ENCODE data around the gene PDE4B.

Gene PDE4B

DNA sequence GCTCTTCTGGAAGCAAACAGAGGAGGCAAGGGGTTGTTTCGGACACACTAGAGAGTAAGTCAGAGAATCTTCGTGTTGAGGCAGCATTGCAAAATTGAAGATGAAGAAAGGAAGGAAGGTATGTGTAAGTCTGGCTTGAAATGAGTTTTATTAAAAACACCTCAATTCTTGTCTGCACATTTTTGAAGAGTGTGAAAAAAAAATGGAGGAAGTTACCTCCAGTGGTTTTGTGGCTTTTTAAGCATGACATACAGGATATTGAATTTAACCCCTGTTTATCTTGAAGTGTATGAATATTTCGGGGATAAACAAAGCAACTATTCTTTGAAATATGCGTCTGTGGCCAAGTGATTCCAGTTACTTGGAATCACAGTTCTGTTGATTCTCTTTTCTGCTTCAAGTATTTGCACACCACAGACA, 538.0 kb downstream of the PDE4B start:
- DNase-seq (ENCODE audit: low spot score) (no peak), FAIRE-seq (no peak)

DNA sequence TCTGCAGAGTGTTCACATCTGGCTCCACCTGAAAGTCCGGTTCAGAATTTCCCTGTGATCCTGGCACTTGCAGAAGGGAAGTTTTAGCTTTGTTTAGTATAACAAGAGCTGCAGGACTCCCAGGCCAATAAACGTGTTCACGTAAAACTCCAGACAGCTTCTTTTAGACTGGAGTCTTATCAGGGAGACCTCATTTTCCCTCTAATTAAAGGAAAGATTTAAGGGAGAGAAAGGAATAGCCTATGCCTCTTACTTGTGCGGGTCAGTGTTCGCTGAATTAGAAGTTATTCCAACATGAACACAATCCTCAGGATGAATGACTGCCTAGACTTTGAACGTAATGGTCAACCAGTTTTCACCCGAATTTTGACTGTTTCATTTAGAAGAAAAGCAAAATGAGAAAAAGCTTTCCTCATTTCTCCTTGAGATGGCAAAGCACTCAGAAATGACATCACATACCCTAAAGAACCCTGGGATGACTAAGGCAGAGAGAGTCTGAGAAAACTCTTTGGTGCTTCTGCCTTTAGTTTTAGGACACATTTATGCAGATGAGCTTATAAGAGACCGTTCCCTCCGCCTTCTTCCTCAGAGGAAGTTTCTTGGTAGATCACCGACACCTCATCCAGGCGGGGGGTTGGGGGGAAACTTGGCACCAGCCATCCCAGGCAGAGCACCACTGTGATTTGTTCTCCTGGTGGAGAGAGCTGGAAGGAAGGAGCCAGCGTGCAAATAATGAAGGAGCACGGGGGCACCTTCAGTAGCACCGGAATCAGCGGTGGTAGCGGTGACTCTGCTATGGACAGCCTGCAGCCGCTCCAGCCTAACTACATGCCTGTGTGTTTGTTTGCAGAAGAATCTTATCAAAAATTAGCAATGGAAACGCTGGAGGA, 539.2 kb downstream of the PDE4B start:
- FAIRE-seq: no peak

DNA sequence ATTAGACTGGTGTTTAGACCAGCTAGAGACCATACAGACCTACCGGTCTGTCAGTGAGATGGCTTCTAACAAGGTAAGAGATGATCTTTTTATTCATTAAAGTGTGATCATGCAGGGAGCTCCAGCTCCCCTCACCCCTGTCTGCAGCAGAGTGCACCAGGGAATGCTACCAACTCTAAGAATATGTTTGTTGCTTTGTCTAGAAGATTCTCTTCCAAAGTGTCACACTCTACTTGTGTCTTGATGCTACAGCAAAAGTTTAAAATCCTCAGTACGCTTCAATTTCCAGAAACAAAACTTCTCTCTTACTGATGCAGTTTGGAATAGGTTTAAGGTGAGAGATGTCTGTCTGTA, 539.8 kb downstream of the PDE4B start:
- DNase-seq (ENCODE audit: low spot score): no peak
- no peak for FAIRE-seq

More for the DNA sequence above, 539.2 kb downstream of the PDE4B start:
- peak; percentile 16 for DNase-seq (ENCODE audit: low spot score)

DNA sequence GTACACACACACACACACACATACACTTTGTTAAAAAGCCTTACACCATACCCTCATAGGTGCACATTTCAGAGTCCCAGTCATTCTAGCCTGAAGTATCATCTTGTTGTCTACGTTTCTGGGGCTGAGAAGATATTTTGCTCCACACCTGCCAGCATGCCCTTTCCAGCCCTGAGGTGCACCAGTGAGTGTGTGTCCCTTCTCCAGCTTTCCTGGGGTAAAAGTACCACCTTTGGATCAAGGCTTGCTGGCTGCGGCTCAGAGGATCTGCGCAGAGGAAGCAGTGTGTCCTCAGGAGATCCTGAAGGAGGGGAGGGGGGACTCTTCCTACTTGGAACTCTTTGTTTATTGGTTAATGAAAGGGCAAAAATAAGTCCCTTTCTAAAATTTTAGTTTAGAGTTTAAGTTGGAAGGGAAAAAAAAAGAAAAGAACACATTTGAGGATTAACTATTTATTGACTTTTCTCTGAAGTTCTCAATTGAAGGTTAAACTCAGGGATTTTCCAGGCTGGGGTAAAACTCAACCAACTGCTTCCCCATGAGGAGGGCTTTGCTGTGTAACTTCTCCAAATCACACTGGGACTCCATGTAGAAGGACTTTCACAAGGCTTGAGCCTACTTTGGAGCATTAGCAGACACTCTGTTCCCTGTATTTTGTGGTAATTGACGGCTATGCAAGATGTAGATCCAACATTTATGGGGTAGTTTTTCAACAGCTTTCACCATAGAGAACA, 540.9 kb downstream of the PDE4B start:
- DNase-seq (ENCODE audit: low spot score) (no peak), FAIRE-seq (no peak)

DNA sequence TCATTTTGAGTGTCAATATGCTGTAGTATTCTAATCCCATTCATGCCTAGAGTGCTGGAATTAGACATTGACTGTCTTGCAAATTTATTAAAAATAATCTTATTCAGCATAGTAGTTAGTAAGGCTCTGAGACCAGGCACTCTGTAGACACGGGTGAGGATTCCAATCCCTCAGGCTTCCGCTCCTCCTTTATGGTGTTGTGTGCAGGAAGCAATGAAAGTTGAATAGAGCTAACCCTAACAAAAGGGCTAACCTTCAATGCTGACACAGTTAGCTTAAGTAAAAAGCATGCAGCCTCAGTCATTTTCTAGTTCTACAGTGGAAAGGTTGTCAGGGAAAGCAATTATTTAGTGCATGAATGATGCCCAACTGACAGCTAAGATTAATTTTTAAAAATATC, 541.6 kb downstream of the PDE4B start:
- FAIRE-seq: no peak
- DNase-seq (ENCODE audit: low spot score): no peak

DNA sequence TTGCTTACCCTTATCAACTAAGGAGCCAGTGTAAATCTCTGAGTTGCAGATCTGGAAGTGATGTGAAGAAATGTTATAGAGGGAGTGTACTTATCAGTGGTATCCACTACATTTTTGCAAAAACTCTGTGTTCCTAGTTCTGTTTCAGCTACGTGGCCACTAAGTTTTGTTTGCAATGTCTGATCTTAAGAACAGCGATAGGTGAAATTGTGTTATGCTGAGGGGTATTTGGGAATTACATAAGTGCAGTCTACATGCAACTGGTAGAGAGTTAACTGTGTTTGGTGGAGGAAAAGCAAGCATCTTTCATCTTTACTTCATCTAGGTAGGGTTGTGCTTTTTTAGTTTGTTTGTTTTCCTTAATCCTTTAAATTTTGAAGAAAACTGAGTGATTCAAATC, 542.4 kb downstream of the PDE4B start:
- no peak for FAIRE-seq
- DNase-seq (ENCODE audit: low spot score): no peak

DNA sequence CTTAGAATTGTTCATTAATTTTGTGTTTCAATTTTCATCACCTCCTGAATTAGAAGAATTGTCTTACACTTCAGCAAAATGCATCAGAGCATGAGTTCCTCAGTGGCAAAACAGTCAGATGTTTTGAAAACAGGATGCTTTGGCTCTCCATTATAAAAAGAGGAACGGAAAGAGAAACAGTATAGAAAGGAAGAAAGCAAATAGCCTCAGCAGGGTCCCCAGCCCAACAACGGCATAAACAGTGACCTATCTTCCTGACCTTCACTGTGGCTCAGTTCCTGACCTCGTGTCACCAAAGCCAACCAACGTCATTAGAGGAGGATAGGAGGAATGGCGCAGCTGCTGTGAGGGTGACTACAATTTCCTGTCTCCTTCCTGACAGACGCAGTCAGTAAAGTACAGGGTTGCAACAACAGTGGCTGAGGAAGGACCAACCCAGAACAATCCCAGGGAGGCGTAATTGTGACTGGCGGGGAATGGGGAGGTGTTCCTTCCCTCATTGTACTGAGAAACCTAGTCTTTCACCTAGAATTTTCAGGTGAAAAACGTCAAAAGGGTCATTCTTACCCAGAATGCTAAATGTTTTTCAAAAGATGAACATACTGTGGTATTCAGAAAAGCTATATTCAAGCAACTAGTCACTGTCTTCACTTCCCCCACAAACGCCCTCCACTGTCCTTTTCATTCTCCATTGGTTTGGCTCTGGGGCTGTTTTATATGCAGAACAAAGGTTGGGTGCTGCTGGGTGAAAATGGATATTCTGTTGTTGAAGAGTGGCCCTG, 543.4 kb downstream of the PDE4B start:
- DNase-seq (ENCODE audit: low spot score) (no peak), FAIRE-seq (no peak)

DNA sequence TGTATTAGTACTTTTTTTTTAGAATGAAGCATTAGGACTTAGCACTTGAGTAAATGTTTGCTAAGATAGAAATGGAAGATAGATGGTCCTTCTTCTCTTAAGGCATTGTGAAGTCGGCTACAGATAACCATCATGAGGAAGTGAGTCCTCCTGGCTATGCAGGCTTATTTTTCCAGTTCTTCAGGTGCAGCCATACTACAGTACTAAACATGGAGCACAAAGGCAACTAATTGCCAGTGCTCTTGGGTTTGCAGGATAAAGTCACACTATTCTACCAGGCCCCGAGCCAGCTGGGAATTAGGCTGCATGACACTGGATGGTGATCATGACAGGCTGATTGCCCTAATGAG, 543.9 kb downstream of the PDE4B start:
- DNase-seq (ENCODE audit: low spot score) (no peak), FAIRE-seq (no peak)

DNA sequence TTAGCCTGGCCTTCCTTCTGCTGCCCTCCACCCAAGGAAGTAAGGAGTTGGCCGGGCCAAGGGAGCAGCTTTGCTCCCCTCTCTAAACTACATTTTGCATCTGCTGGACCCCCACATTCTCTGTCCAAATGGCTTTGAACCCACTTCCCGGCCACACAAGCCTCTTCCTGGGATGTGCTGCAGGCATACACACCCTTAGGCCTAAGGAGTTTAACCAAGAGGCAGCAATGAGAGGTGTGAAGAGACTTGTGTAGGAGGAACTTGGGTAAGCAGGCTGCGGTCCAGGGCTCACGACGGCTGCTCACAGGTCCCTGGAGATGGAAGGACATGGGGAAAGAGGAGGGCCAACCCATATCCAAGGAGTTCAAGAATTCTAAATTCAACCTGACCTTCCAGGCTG, 544.6 kb downstream of the PDE4B start:
- no peak for DNase-seq (ENCODE audit: low spot score)
- no peak for FAIRE-seq

DNA sequence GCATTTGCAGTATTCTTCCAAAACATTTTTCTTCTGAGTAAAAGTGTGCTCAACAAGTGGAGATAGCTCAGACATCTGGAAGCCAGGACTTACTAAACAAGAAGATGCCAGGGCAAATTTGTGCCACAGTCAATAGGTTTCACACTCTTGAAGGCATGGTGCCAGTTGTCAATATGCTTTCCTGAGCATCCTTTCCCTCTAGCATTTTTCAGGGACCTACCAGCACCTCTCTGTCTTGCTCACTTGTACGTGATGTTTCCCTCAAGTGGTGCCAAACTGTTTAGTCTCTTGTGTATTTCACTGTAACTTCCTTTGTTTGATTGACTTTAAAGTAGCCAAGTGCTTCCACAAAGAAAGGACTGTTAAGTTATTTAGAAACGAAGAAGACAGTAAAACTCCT, 547.2 kb downstream of the PDE4B start:
- no peak for FAIRE-seq
- no peak for DNase-seq (ENCODE audit: low spot score)

DNA sequence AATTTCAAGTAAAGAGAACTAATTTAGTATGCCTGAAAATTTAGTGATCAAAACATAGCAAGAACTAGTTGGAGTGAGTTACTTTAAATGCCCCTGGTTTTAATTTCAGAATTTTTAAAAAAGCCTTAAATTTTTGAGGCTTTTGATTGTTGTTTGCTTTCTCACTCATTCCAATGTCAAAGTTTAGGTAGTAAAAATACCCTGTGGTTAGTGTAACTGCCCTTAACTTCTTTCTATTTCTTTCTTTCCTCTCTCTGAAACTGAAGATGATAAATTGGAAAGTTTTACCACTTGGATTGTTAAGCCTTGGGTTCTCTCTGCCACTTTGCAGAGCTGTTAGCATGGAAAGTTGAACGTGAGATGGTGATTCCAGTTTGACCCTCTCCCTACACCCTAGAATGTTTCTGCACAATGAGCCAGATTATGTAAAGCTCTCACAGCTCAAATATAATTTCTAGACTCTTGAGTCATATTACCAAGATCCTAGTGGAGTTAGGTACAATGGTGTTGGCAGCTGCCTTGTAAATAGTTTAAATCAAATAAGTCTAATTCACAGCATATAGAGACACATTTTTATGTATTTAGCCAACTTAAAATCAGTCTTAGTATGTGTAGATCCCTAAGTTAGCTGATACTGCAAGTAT, 548.9 kb downstream of the PDE4B start:
- no peak for FAIRE-seq

DNA sequence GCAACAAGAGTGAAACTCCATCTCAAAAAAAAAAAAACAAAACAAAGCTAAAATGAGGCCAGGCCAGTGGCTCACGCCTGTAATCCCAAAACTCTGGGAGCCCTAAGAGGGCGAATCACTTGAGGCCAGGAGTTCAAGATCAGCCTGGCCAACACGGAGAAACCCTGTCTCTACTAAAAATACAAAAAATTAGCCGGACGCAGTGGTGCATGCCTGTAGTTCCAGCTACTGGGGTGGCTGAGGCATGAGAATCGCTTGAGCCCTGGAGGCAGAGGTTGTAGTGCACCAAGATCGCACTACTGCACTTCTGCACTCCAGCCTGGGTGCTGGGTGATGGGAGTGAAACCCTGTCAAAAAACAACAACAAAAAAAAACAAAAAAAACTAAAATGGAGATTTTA, 550.0 kb downstream of the PDE4B start:
- no peak for FAIRE-seq
- no peak for DNase-seq (ENCODE audit: low spot score)

More for the DNA sequence above, 548.9 kb downstream of the PDE4B start:
- no peak for DNase-seq (ENCODE audit: low spot score)

DNA sequence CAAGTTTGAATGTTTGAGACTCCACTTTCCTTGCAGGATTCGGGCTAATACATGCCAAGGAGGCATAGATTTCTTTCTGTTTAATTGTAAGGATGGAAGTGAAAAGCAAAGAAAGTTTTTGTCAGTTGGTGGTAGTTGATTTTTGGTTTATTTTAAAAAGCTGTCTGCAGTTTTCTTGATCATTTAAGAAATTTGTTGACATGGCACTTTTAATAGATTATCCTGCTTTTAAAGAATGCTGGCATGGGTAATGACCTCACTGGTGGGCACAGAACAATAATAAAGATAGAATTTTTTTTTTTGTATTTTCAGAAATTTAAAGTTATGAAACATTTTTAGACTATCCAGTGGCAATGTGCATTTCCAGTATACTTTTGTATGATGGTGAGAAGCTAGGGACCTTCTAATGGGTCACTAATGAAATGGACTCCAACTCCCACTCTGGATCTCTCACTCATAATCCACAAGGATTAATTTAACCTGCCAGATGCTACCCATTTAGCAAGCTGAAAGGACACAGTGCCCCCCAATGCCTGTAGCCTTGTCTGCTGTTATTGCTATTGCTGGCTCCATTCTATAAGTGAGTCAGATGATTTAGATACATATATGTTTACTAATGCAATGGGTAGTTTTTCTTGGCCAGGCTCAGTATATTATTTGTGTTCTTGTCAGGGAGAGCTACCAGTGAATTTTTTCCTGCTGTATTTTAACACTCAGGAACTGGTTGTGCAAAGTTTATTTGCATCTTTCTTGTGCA, 551.1 kb downstream of the PDE4B start:
- DNase-seq (ENCODE audit: low spot score): no peak
- no peak for FAIRE-seq

DNA sequence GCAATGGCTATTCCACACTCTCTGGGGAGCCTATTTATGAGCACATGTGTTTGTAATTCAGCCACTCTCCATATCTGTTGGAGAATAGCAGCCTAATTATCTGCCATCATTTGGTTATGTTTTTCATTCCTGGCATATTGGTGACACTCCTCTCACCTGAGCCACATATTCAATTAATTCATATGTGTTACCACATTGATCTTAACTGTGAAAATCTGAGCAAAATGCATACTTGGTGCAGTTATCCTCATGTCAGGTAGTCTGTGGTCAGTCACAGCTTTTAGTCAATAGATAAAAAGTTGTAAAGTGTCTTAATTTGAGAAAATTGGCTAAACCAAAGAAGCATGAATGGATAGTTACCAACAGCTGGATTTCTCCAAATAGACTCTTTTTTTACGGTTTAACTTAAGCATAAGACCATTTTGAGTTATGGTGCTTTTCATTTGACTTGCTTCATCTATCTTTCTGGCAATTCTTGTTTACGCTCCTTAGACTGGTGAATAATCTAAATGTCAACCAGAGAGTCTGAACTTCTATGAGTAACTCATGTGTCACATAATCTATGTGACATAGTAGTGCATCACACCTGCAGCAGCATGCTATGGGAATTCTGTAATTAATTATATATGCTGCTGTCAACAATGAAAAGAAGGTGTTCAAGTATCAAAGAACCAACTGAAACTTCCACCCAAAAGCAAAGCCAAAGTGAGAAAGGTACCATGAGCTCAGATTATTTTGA, 553.5 kb downstream of the PDE4B start:
- no peak for FAIRE-seq
- DNase-seq (ENCODE audit: low spot score): no peak

DNA sequence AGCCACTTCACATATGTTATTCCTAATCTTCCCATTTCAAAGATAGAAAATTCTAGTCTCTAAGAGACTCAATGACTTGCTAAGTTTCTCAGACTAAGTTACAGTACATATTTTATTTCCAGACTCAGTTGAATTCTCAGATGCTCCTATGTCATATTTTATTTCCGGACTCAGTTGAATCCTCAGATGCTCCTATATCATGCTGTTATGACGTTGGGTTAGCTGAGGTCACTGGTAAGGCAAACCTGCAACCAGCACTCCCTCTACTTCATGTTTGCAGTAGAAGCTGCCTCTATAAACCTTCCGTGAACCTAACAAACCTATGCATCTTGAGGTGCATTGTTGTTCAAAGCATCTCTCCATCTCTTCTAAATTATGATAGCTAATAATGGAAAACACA, 554.2 kb downstream of the PDE4B start:
- FAIRE-seq: no peak
- DNase-seq (ENCODE audit: low spot score): no peak

DNA sequence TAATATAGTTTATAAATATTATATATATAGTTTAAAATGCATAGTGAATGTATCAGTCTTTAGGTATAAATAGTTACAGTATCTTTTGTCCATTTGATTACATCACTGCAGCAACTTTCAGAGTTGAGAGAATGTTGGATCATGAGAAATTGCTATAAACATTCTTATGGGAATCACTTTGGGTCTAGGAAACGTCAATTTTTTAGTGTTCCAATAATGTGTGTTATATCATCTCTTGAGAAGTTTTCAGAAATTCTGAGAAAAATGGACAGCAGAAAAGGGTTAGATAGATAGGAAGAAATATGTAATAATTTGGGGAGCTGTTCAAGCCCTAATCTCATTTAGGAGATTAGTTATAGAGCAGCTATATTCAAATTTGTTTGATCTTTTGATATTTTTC, 556.1 kb downstream of the PDE4B start:
- DNase-seq (ENCODE audit: low spot score): no peak
- no peak for FAIRE-seq

DNA sequence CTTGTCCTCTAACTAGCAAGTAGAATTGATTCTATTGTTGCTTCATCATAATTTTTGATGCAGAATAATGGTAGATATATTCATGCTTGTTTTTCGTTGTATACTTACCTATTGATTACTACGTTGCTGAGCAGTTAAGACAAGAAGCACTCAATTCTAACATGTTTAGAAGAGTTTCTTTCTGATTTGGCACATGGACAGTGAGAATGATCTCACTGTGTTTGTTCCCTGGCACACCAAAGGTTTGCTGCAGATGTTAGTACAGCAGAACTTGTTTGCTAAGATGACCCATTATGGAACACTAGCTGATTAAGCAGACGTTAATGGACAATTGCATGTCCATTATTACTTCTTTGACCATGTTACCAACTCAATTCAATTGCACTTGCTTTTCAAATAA, 556.5 kb downstream of the PDE4B start:
- FAIRE-seq (no peak), DNase-seq (ENCODE audit: low spot score) (no peak)

DNA sequence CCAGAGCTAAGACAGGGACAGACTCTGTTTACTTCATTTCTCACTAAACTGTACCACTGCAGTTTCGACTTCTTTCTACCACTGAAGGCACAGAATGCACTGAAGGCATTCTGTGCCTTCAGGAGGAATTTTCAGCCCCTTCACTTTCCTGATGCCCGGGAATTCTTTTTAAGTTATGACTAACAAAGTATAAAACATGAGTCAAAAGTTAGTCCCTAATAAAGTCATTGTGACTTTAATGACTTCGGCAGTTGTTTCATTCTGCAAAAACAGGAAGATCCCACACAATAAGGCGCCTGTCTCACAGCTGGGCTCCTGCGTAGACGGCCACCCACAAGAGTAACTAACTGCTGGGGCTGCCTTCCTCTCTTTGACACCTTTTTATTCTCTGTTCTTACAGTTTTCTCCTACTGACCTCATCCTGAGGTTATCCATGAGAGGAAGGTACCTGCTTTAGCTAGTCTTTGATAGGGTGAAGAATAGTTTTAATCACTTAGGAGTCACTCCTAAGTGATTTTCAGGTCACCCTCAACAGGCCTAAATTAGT, 557.4 kb downstream of the PDE4B start:
- peak; percentile 42 for DNase-seq (ENCODE audit: low spot score)

DNA sequence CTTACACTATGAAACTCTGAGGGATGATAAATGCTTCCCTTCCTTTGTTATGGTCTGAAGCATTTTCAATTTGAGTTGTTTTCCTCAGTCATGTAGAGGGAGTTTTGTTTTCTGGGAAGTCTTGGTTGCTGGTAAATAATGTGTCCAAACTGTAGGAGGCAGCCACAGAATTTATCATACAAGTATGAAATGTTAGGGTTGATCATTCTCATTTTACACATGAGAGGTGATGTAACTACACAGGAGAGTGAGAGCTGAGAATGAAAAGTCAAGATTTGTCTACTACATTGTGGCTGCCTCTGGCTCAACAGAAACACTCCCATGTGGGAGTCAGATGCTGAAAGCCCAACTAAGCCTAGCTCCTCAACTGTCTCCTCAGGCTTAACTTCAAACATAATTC, 558.8 kb downstream of the PDE4B start:
- DNase-seq (ENCODE audit: low spot score): no peak
- no peak for FAIRE-seq

More for the DNA sequence above, 557.4 kb downstream of the PDE4B start:
- FAIRE-seq: no peak

DNA sequence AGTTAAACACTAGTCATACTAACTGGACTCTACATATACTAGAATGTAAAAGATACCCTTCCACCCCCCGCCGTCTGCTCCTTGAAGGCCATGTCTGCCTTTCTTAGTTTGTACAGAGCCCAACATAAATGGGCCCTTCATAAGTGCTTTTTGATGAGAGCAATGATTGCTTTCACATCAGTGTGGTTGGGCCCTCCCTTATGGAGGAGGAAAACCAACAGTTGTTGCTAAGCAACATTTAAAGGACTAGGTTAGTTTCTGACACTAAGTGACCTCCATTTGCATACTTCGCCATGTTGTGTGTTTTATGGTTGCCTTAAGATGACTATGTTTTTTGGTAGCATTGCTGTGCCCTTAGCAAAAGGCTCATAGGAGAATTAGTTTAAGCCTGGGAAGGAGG, 559.2 kb downstream of the PDE4B start:
- DNase-seq (ENCODE audit: low spot score): no peak
- no peak for FAIRE-seq

Data from RCC 7860 (cell line).